T-helper 2 cell (primary cell): ENCODE data around the gene OR2M2.
A peak's percentile ranks its signal among the peaks of the same experiment; 100 is the strongest.

Experiments
- DNase-seq, 5 experiments: peaks; one replicate each; pipeline versions ENCODE4 v3.0.0 to v3.0.0-alpha.2; 2012 to 2022
- total RNA-seq, 2 donors: gene quantifications; one replicate each; lab custom pipeline; 2026; lab: John Stamatoyannopoulos, UW

The OR2M2 gene
- total RNA-seq = 0 reads per million in 2 donors

GRCh38 chr1:248174521-248174920, at the start of gene OR2M2:
Gene OR2M2 (plus strand): TSS chr1:248174821. CDS start chr1:248179986, 5,165 bp downstream.
- DNase-seq = no peak

GRCh38 chr1:248127653-248128052, 47.0 kb upstream of the OR2M2 start:
- no peak for DNase-seq

- no peak for DNase-seq
Measured at GRCh38 chr1:248136811-248137210, 37.8 kb upstream of the OR2M2 start.

GRCh38 chr1:248140846-248141245, 33.8 kb upstream of the OR2M2 start:
- no peak for DNase-seq

- DNase-seq = no peak
Measured at GRCh38 chr1:248143311-248143710, 31.3 kb upstream of the OR2M2 start.

- DNase-seq = no peak
Measured at GRCh38 chr1:248144513-248145198, 30.0 kb upstream of the OR2M2 start, which contains the start of gene OR2M5. Gene OR2M5 (plus strand): TSS chr1:248145148. CDS start chr1:248145148, 0 bp downstream.

GRCh38 chr1:248152056-248152827, 22.4 kb upstream of the OR2M2 start:
- DNase-seq = no peak

- peak in 1 of 5 experiments; percentile 2 for DNase-seq
Measured at GRCh38 chr1:248155927-248156326, 18.7 kb upstream of the OR2M2 start.

GRCh38 chr1:248158758-248159157, 15.9 kb upstream of the OR2M2 start:
- DNase-seq = no peak

- DNase-seq = no peak
Measured at GRCh38 chr1:248164031-248164430, 10.6 kb upstream of the OR2M2 start.

- no peak for DNase-seq
Measured at GRCh38 chr1:248165186-248165585, 9.4 kb upstream of the OR2M2 start.

GRCh38 chr1:248183996-248184395, 9.4 kb downstream of the OR2M2 start:
- DNase-seq = no peak

- DNase-seq = no peak
Measured at GRCh38 chr1:248187363-248187762, 12.7 kb downstream of the OR2M2 start.

GRCh38 chr1:248189026-248189425, 14.4 kb downstream of the OR2M2 start:
- no peak for DNase-seq

- DNase-seq = no peak
Measured at GRCh38 chr1:248194117-248194516, 19.5 kb downstream of the OR2M2 start.

- DNase-seq = no peak
Measured at GRCh38 chr1:248196965-248197364, 22.3 kb downstream of the OR2M2 start, which contains the start of gene OR2M3. Gene OR2M3 (plus strand): TSS chr1:248197265. CDS start chr1:248203068, 5,803 bp downstream.

- no peak for DNase-seq
Measured at GRCh38 chr1:248215880-248216279, 41.3 kb downstream of the OR2M2 start.

- DNase-seq = no peak
Measured at GRCh38 chr1:248225537-248225936, 50.9 kb downstream of the OR2M2 start.

GRCh38 chr1:248229360-248229908, 54.8 kb downstream of the OR2M2 start:
- DNase-seq = no peak
